ENCODE measurements around the gene WFDC6. TPM values are rescaled to one million over a fixed set of nuclear protein-coding genes. Genes with fewer than 3 reads are reported as not detected.
"Not testable (repeated sequence)": the region's sequence is repeated elsewhere in the genome, so short reads cannot be mapped to it uniquely, and the experiment has no call there.

The WFDC6 gene
- total RNA-seq, result not detected
- polyA plus RNA-seq (ENCODE audit: insufficient read length in 2 of 2), result not detected
- long read RNA-seq, donor 1, result 0 reads
- long read RNA-seq, donor 2, result 0 reads
- long read RNA-seq, donor 3, result 0 reads
- long read RNA-seq, donor 4, result 0 reads

- H3K27ac ChIP-seq (ENCODE audit: low read depth, low read length), result no peak within 1 kb of the TSS
- no peaks in the 10 kb centered on the region for H3K9me3 ChIP-seq (ENCODE audit: control insufficient read depth, insufficient read depth, low read length)
- H3K4me1 ChIP-seq (ENCODE audit: control insufficient read depth, insufficient read depth, low read length), result no peaks in the 10 kb centered on the region
- no peaks in the 10 kb centered on the region for H3K27me3 ChIP-seq (ENCODE audit: control insufficient read depth, insufficient read depth, low read length)
- H3K4me3 ChIP-seq (ENCODE audit: low read depth, low read length), result no peak within 1 kb of the TSS
- no peaks in the 10 kb centered on the region for H3K36me3 ChIP-seq (ENCODE audit: control insufficient read depth, insufficient read depth, low read length)
- WGBS (ENCODE audit: insufficient coverage), result 86% methylated on average over 2 of the region's 2 CpGs
- DNase-seq (ENCODE audit: low read depth in 4 of 6, low spot score in 6 of 6), result no peak
These were observed at the start of gene WFDC6 for GRCh38 chr20:45539382-45539781. Gene WFDC6, minus strand, starts transcription at chr20:45539482. Its CDS starts 75 bp downstream, at chr20:45539407.

DNA sequence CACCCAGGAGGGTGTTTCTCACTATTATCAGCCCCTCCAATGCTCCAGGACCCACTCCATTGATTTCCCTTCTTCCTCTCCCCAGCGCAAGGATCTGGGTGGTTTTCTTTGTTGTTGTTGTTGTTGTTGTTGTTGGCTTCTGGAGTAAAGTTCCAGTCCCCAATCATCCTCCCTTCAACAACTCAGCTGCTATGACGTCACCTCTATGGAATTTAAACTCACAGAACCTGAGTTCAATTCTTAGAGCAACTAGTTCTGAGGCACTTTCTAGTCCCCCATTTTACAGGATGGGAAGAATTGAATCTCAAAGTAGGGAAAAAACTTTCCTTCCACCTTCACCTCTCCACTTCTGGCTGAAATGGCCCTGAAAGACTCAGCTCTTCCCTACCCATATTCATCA is 49.5 kb upstream of the WFDC6 start:
- Histone ChIP-seq H3K36me3 (ENCODE audit: control insufficient read depth, insufficient read depth, low read length) (no peaks in the 10 kb centered on the region), H3K4me1 (ENCODE audit: control insufficient read depth, insufficient read depth, low read length) (no peaks in the 10 kb centered on the region), H3K4me3 (ENCODE audit: low read depth, low read length) (no peak overlapping the region), H3K27ac (ENCODE audit: low read depth, low read length) (no peak overlapping the region), H3K27me3 (ENCODE audit: control insufficient read depth, insufficient read depth, low read length) (no peaks in the 10 kb centered on the region), H3K9me3 (ENCODE audit: control insufficient read depth, insufficient read depth, low read length) (no peaks in the 10 kb centered on the region)
- WGBS (ENCODE audit: insufficient coverage), result no CpG with 5 or more reads among the region's 2 CpGs
- no peak for DNase-seq (ENCODE audit: low read depth in 4 of 6, low spot score in 6 of 6)

DNA sequence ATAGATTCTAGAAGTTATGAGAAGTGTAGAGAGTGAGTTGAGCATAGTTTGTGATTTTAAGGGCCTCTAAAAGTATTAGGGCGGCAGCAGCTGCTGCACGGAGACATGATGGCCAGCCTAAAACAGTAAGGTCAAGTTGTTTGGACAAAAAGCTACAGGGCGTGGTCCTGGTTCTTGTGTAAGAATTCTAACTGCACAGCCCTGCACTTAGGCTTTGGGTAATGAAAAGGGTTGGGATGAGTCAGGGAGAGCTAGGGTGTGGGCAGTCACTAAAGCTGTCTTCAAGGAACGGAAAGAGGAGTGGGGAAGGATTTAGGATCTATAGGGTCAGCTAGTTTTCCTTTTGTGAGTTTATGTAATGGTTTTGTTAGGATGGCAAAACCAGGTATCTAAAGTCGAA is 46.7 kb upstream of the WFDC6 start:
- H3K36me3 ChIP-seq (ENCODE audit: control insufficient read depth, insufficient read depth, low read length); DNase-seq (ENCODE audit: low read depth in 4 of 6, low spot score in 6 of 6); H3K9me3 ChIP-seq (ENCODE audit: control insufficient read depth, insufficient read depth, low read length); H3K4me3 ChIP-seq (ENCODE audit: low read depth, low read length); H3K27ac ChIP-seq (ENCODE audit: low read depth, low read length); H3K27me3 ChIP-seq (ENCODE audit: control insufficient read depth, insufficient read depth, low read length); H3K4me1 ChIP-seq (ENCODE audit: control insufficient read depth, insufficient read depth, low read length): not testable (repeated sequence)
- WGBS (ENCODE audit: insufficient coverage), result 92% methylated on average over 5 of the region's 5 CpGs

DNA sequence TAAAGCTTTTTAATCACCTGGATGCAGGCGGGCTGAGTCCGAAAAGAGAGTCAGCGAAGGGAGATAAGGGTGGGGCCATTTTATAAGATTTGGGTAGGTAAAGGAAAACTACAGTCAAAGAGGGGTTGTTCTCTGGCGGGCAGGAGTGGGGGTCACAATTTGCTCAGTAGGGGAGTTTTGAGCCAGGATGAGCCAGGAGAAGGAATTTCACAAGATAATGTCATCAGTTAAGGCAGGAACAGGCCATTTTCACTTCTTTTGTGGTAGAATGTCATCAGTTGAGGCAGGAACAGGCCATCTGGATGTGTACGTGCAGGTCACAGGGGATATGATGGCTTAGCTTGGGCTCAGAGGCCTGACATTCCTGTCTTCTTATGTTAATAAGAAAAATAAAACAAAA is 45.0 kb upstream of the WFDC6 start:
- H3K36me3 ChIP-seq (ENCODE audit: control insufficient read depth, insufficient read depth, low read length); H3K27me3 ChIP-seq (ENCODE audit: control insufficient read depth, insufficient read depth, low read length); DNase-seq (ENCODE audit: low read depth in 4 of 6, low spot score in 6 of 6); H3K4me3 ChIP-seq (ENCODE audit: low read depth, low read length); H3K4me1 ChIP-seq (ENCODE audit: control insufficient read depth, insufficient read depth, low read length); H3K9me3 ChIP-seq (ENCODE audit: control insufficient read depth, insufficient read depth, low read length); H3K27ac ChIP-seq (ENCODE audit: low read depth, low read length): not testable (repeated sequence)
- WGBS (ENCODE audit: insufficient coverage), result 89% methylated on average over 5 of the region's 5 CpGs

DNA sequence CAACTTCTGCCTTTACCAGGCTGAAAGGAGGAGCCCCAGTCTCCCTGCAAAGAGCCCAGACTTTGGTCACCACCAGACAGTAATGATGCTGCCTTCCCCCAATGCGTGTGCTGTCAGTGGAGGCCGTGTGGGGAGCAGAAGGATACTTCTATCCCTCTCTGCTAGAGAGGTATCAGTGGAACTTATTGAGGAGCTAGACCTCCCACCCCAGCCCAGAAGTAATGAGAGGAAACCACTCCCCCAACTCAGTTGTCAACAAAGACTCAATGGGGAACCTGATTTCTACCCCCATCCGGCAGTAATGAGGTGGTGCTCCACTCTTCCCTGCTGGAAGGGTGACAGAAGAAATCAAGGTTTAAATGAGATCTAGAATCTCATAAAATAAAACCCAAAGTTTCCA is 44.2 kb upstream of the WFDC6 start:
- H3K27me3 ChIP-seq (ENCODE audit: control insufficient read depth, insufficient read depth, low read length), result no peaks in the 10 kb centered on the region
- no peaks in the 10 kb centered on the region for H3K4me1 ChIP-seq (ENCODE audit: control insufficient read depth, insufficient read depth, low read length)
- WGBS (ENCODE audit: insufficient coverage), result no CpG with 5 or more reads among the region's 3 CpGs
- H3K9me3 ChIP-seq (ENCODE audit: control insufficient read depth, insufficient read depth, low read length), result no peaks in the 10 kb centered on the region
- H3K27ac ChIP-seq (ENCODE audit: low read depth, low read length), result no peak overlapping the region
- no peak overlapping the region for H3K4me3 ChIP-seq (ENCODE audit: low read depth, low read length)
- no peak for DNase-seq (ENCODE audit: low read depth in 4 of 6, low spot score in 6 of 6)
- no peaks in the 10 kb centered on the region for H3K36me3 ChIP-seq (ENCODE audit: control insufficient read depth, insufficient read depth, low read length)

GRCh38 chr20:45581702-45582101 is 42.4 kb upstream of the WFDC6 start:
- Histone ChIP-seq H3K4me1 (ENCODE audit: control insufficient read depth, insufficient read depth, low read length) (no peaks in the 10 kb centered on the region), H3K4me3 (ENCODE audit: low read depth, low read length) (no peak overlapping the region), H3K27ac (ENCODE audit: low read depth, low read length) (no peak overlapping the region), H3K27me3 (ENCODE audit: control insufficient read depth, insufficient read depth, low read length) (no peaks in the 10 kb centered on the region), H3K9me3 (ENCODE audit: control insufficient read depth, insufficient read depth, low read length) (no peaks in the 10 kb centered on the region), H3K36me3 (ENCODE audit: control insufficient read depth, insufficient read depth, low read length) (no peaks in the 10 kb centered on the region)
- no peak for DNase-seq (ENCODE audit: low read depth in 4 of 6, low spot score in 6 of 6)

GRCh38 chr20:45579184-45579583 is 39.9 kb upstream of the WFDC6 start, which contains the start of gene WFDC8:
Gene WFDC8, minus strand, starts transcription at chr20:45579284. Its CDS starts 37 bp downstream, at chr20:45579247.
- Histone ChIP-seq H3K4me1 (ENCODE audit: control insufficient read depth, insufficient read depth, low read length) (no peaks in the 10 kb centered on the region), H3K36me3 (ENCODE audit: control insufficient read depth, insufficient read depth, low read length) (no peaks in the 10 kb centered on the region), H3K27me3 (ENCODE audit: control insufficient read depth, insufficient read depth, low read length) (no peaks in the 10 kb centered on the region), H3K4me3 (ENCODE audit: low read depth, low read length) (no peak within 1 kb of the TSS), H3K9me3 (ENCODE audit: control insufficient read depth, insufficient read depth, low read length) (no peaks in the 10 kb centered on the region), H3K27ac (ENCODE audit: low read depth, low read length) (no peak within 1 kb of the TSS)
- WGBS (ENCODE audit: insufficient coverage), result 95% methylated on average over 1 of the region's 4 CpGs
- no peak for DNase-seq (ENCODE audit: low read depth in 4 of 6, low spot score in 6 of 6)

DNA sequence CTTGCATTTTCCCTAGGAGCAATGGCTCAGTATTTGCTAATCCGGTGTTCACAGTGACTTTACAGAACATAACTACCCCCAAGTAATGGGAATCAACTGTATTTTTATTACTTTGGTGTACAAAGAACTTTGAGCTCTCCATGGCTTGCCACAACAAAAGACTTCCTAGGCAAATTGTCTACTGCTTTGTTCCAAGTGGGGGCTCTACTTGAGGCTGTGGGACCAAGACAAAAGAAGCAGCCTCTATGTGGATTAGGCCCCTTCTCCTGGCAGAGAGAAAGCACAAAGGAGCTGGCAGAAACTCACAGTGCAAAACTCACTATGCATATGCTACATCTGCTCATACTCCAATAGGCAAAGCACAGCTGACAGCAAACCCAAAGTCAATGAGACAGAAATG is 38.9 kb upstream of the WFDC6 start:
- no peaks in the 10 kb centered on the region for H3K36me3 ChIP-seq (ENCODE audit: control insufficient read depth, insufficient read depth, low read length)
- no peak overlapping the region for H3K4me3 ChIP-seq (ENCODE audit: low read depth, low read length)
- no peaks in the 10 kb centered on the region for H3K9me3 ChIP-seq (ENCODE audit: control insufficient read depth, insufficient read depth, low read length)
- DNase-seq (ENCODE audit: low read depth in 4 of 6, low spot score in 6 of 6), result peak in 2 of 6 donors; percentile 58 to 84
- no peak overlapping the region for H3K27ac ChIP-seq (ENCODE audit: low read depth, low read length)
- no peaks in the 10 kb centered on the region for H3K4me1 ChIP-seq (ENCODE audit: control insufficient read depth, insufficient read depth, low read length)
- no CpG with 5 or more reads among the region's 1 CpG for WGBS (ENCODE audit: insufficient coverage)
- H3K27me3 ChIP-seq (ENCODE audit: control insufficient read depth, insufficient read depth, low read length), result no peaks in the 10 kb centered on the region

GRCh38 chr20:45576995-45577394 is 37.7 kb upstream of the WFDC6 start:
- WGBS (ENCODE audit: insufficient coverage), result no CpG with 5 or more reads among the region's 2 CpGs
- Histone ChIP-seq H3K4me1 (ENCODE audit: control insufficient read depth, insufficient read depth, low read length) (no peaks in the 10 kb centered on the region), H3K27me3 (ENCODE audit: control insufficient read depth, insufficient read depth, low read length) (no peaks in the 10 kb centered on the region), H3K4me3 (ENCODE audit: low read depth, low read length) (no peak overlapping the region), H3K9me3 (ENCODE audit: control insufficient read depth, insufficient read depth, low read length) (no peaks in the 10 kb centered on the region), H3K36me3 (ENCODE audit: control insufficient read depth, insufficient read depth, low read length) (no peaks in the 10 kb centered on the region), H3K27ac (ENCODE audit: low read depth, low read length) (no peak overlapping the region)
- DNase-seq (ENCODE audit: low read depth in 4 of 6, low spot score in 6 of 6), result peak in 2 of 6 donors; percentile 6 to 14

- H3K27me3 ChIP-seq (ENCODE audit: control insufficient read depth, insufficient read depth, low read length), result no peaks in the 10 kb centered on the region
- H3K4me3 ChIP-seq (ENCODE audit: low read depth, low read length), result no peak overlapping the region
- H3K36me3 ChIP-seq (ENCODE audit: control insufficient read depth, insufficient read depth, low read length), result no peaks in the 10 kb centered on the region
- H3K4me1 ChIP-seq (ENCODE audit: control insufficient read depth, insufficient read depth, low read length), result no peaks in the 10 kb centered on the region
- H3K27ac ChIP-seq (ENCODE audit: low read depth, low read length), result no peak overlapping the region
- WGBS (ENCODE audit: insufficient coverage), result no CpG with 5 or more reads among the region's 3 CpGs
- no peak for DNase-seq (ENCODE audit: low read depth in 4 of 6, low spot score in 6 of 6)
- H3K9me3 ChIP-seq (ENCODE audit: control insufficient read depth, insufficient read depth, low read length), result no peaks in the 10 kb centered on the region
These were observed 36.6 kb upstream of the WFDC6 start for GRCh38 chr20:45575931-45576330.

All from spinal cord (tissue), 10 donors.